ENCODE measurements around the gene ZC3H7B. TPM values are rescaled to one million over a fixed set of nuclear protein-coding genes. Genes with fewer than 3 reads are reported as not detected.
"Not testable (repeated sequence)": the region's sequence is repeated elsewhere in the genome, so short reads cannot be mapped to it uniquely, and the experiment has no call there.

Gene ZC3H7B
- total and polyA plus RNA-seq, 5 donors = 35.2 to 43.5 (median 35.4) TPM

DNA sequence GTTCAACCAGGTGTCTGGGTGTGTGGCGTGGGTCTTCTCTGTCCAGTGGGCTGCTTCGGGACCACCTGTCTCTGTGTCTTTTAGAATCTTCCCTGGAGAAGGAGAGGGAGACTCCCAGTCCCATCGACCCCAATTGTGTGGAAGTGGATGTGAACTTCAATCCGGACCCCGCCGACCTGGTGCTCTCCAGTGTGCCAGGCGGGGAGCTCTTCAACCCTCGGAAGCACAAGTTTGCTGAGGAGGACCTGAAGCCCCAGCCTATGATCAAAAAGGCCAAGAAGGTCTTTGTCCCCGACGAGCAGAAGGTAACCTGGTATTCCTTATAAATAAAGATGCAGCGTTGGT is 92.7 kb downstream of the ZC3H7B start:
- 84% methylated on average over 11 of the region's 11 CpGs for WGBS
- DNase-seq = peak in 1 of 3 donors; percentile 60
- H3K27me3 ChIP-seq (ENCODE audit: control insufficient read depth, insufficient read depth) = no peaks in the 10 kb centered on the region
- no peaks in the 10 kb centered on the region for H3K9me3 ChIP-seq (ENCODE audit: control insufficient read depth, low read length)
- H3K27ac ChIP-seq (ENCODE audit: low read length) = peak overlapping the region; percentile 82
- intact Hi-C loops (cut with DNase I) = no loop called here
- ATAC-seq = peak in 1 of 2 donors; percentile 17
- no peaks in the 10 kb centered on the region for H3K4me1 ChIP-seq (ENCODE audit: control insufficient read depth, insufficient read depth, low read length)
- H3K4me3 ChIP-seq (ENCODE audit: low read length) = no peak overlapping the region

- Histone ChIP-seq H3K27ac (ENCODE audit: low read length) (no peak overlapping the region), H3K4me1 (ENCODE audit: control insufficient read depth, insufficient read depth, low read length) (no peaks in the 10 kb centered on the region), H3K4me3 (ENCODE audit: low read length) (no peak overlapping the region), H3K9me3 (ENCODE audit: control insufficient read depth, low read length) (no peaks in the 10 kb centered on the region), H3K27me3 (ENCODE audit: control insufficient read depth, insufficient read depth) (no peaks in the 10 kb centered on the region)
- no peak for ATAC-seq
- peak in 1 of 3 donors; percentile 43 for DNase-seq
- WGBS = 92% methylated on average over 37 of the region's 37 CpGs
- intact Hi-C loops (cut with DNase I) = no loop called here
Measured at GRCh38 chr22:41395531-41396240, 94.4 kb downstream of the ZC3H7B start.

DNA sequence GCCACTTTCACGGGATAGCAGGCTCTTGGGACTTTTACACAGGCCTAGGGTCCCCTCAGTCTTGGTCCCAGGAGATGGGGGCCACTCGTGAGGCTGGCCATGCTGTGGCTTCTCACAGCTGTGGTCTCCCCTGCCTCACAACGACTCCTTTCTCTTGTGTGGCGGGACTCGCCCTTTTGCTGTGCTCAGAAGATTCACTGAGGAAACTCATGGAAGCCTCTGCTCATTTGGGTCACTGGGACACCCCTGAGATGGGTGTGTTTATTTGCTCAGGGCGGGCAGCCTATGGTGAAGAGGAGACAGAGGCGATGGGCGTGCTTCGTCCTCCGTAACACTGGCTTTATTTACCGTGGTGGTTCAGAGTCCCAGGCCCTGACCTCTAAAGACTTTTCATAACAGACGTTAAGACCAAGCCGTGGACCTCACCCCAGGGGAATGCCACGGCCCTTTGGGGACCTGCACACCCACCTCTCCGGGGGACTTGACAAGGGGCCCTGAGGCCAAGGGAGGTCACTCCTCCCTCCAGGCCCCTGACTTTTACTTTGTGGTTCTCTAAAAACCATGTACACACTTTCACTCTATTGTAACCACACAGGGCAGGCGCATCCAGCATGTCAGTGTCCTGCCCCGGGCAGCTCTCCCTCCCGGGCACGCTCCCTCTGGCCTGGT is 96.0 kb downstream of the ZC3H7B start:
- intact Hi-C loops (cut with DNase I) = no loop called here
- WGBS = 86% methylated on average over 19 of the region's 19 CpGs
- H3K27ac ChIP-seq (ENCODE audit: low read length) = no peak overlapping the region

DNA sequence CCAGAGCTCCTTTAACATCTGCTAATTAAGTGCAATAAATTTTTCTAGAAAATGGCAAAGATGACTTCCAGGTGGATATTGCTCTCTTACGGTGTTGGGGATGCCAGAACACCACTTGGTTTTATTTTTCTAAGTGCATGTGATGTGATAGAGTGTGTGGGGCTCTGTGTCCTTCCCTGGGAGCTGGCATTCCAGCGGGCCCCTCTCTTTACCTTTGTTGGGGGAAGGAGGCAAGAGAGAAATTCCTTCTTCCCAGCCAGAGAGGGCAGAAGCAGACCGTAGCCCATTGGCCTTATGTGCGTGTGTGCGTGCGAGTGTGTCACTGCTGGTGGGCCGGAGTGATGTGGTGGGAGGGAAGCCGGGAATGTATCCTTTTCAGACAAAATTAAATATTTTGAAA is 97.6 kb downstream of the ZC3H7B start:
- H3K4me1 ChIP-seq (ENCODE audit: control insufficient read depth, insufficient read depth, low read length) = no peaks in the 10 kb centered on the region
- no peak overlapping the region for H3K27ac ChIP-seq (ENCODE audit: low read length)

More for the DNA sequence above, 96.0 kb downstream of the ZC3H7B start:
- no peaks in the 10 kb centered on the region for H3K9me3 ChIP-seq (ENCODE audit: control insufficient read depth, low read length)
- no peaks in the 10 kb centered on the region for H3K4me1 ChIP-seq (ENCODE audit: control insufficient read depth, insufficient read depth, low read length)
- ATAC-seq (no peak), DNase-seq (no peak)
- H3K4me3 ChIP-seq (ENCODE audit: low read length) = no peak overlapping the region
- H3K27me3 ChIP-seq (ENCODE audit: control insufficient read depth, insufficient read depth) = no peaks in the 10 kb centered on the region

DNA sequence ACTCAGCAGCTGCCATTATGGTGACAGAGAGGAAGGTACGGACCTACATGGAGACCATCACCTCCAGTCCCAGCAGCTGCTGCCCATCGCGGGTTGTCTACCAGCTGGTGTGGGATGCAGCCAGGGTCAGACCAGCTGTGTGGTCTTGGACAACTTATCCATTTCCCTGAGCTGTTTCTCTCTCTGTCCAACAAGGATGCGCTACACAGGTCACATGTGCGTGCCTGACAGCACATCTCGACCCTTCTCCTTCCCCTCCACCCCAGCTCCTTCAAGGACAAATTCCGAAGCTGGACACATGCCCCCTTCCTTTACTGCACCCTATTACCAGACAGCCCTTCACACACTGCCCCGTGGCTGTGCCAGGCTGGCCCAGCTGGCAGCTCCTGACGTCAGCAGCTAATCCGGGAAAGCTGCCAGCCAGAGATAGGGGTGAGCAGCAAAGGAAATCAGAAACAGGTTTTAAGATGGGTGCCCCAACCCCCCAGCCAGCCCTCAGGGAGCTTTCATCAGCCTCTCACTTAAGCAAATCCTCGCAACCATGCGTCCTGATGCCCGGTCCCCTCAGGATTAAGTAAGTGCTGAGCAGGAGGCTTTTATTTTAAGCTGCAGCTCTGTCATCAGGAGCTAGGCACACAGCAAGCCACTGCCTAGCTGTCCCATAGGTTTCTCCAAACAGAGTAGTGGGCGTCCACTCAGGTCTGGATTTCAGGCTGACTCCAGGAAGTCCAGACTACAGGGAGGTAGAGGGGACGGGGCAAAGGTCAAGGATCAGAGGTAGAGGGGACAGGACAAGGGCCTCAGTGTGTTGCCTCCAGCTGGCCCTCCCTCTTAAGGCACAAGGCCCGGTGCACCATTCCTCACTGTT is 100.7 kb downstream of the ZC3H7B start:
- Histone ChIP-seq H3K27me3 (ENCODE audit: control insufficient read depth, insufficient read depth) (no peaks in the 10 kb centered on the region), H3K4me3 (ENCODE audit: low read length) (no peak overlapping the region), H3K9me3 (ENCODE audit: control insufficient read depth, low read length) (no peaks in the 10 kb centered on the region), H3K4me1 (ENCODE audit: control insufficient read depth, insufficient read depth, low read length) (no peaks in the 10 kb centered on the region), H3K27ac (ENCODE audit: low read length) (peak overlapping the region; percentile 76)
- 32% methylated on average over 16 of the region's 16 CpGs for WGBS
- DNase-seq = peak; percentile 81 to 87 (median 87)
- intact Hi-C loops (cut with DNase I) = loop anchor here (5.0 kb wide), 3 partner anchors 115 to 125 kb away; no protein-coding TSS in a partner anchor
- ATAC-seq = peak; percentile 60 to 71

More for the DNA sequence above, 97.6 kb downstream of the ZC3H7B start:
- intact Hi-C loops (cut with DNase I) = no loop called here
- H3K9me3 ChIP-seq (ENCODE audit: control insufficient read depth, low read length) = no peaks in the 10 kb centered on the region
- ATAC-seq (no peak), DNase-seq (no peak)
- WGBS = 85% methylated on average over 8 of the region's 8 CpGs
- H3K4me3 ChIP-seq (ENCODE audit: low read length) = no peak overlapping the region
- H3K27me3 ChIP-seq (ENCODE audit: control insufficient read depth, insufficient read depth) = no peaks in the 10 kb centered on the region

- 91% methylated on average over 14 of the region's 14 CpGs for WGBS
- not testable (repeated sequence) for H3K4me1 ChIP-seq (ENCODE audit: control insufficient read depth, insufficient read depth, low read length); H3K9me3 ChIP-seq (ENCODE audit: control insufficient read depth, low read length); ATAC-seq; H3K27ac ChIP-seq (ENCODE audit: low read length); H3K27me3 ChIP-seq (ENCODE audit: control insufficient read depth, insufficient read depth); H3K4me3 ChIP-seq (ENCODE audit: low read length)
- peak in 1 of 3 donors; percentile 11 for DNase-seq
- intact Hi-C loops (cut with DNase I) = loop anchor here (5.0 kb wide), 3 partner anchors 114 to 124 kb away; no protein-coding TSS in a partner anchor
Measured at GRCh38 chr22:41402851-41403250, 101.5 kb downstream of the ZC3H7B start.

- H3K4me1 ChIP-seq (ENCODE audit: control insufficient read depth, insufficient read depth, low read length) = no peaks in the 10 kb centered on the region
- peak; percentile 91 to 96 (median 94) for DNase-seq
- H3K27me3 ChIP-seq (ENCODE audit: control insufficient read depth, insufficient read depth) = no peaks in the 10 kb centered on the region
- no peaks in the 10 kb centered on the region for H3K9me3 ChIP-seq (ENCODE audit: control insufficient read depth, low read length)
- H3K27ac ChIP-seq (ENCODE audit: low read length) = peak overlapping the region; percentile 46
- intact Hi-C loops (cut with DNase I) = loop anchor here (5.0 kb wide), 3 partner anchors 114 to 124 kb away; no protein-coding TSS in a partner anchor
- peak; percentile 92 to 93 for ATAC-seq
- H3K4me3 ChIP-seq (ENCODE audit: low read length) = no peak overlapping the region
- 12% methylated on average over 18 of the region's 18 CpGs for WGBS
Measured at GRCh38 chr22:41403532-41404318, 102.4 kb downstream of the ZC3H7B start.

GRCh38 chr22:41405588-41405987 is 104.3 kb downstream of the ZC3H7B start:
- peaks cover 4% of the 10 kb centered on the region for H3K4me1 ChIP-seq (ENCODE audit: control insufficient read depth, insufficient read depth, low read length)
- peak in 1 of 3 donors; percentile 31 for DNase-seq
- no peak overlapping the region for H3K27ac ChIP-seq (ENCODE audit: low read length)

GRCh38 chr22:41406410-41406809 is 105.1 kb downstream of the ZC3H7B start:
- ATAC-seq (no peak), DNase-seq (no peak)
- Histone ChIP-seq H3K4me1 (ENCODE audit: control insufficient read depth, insufficient read depth, low read length) (peaks cover 4% of the 10 kb centered on the region), H3K27ac (ENCODE audit: low read length) (no peak overlapping the region), H3K4me3 (ENCODE audit: low read length) (no peak overlapping the region), H3K9me3 (ENCODE audit: control insufficient read depth, low read length) (no peaks in the 10 kb centered on the region), H3K27me3 (ENCODE audit: control insufficient read depth, insufficient read depth) (no peaks in the 10 kb centered on the region)
- intact Hi-C loops (cut with DNase I) = no loop called here

More at GRCh38 chr22:41405588-41405987, 104.3 kb downstream of the ZC3H7B start:
- 82% methylated on average over 8 of the region's 8 CpGs for WGBS
- no peak overlapping the region for H3K4me3 ChIP-seq (ENCODE audit: low read length)
- H3K9me3 ChIP-seq (ENCODE audit: control insufficient read depth, low read length) = no peaks in the 10 kb centered on the region
- no peak for ATAC-seq
- intact Hi-C loops (cut with DNase I) = no loop called here
- no peaks in the 10 kb centered on the region for H3K27me3 ChIP-seq (ENCODE audit: control insufficient read depth, insufficient read depth)

- intact Hi-C loops (cut with DNase I) = no loop called here
- Histone ChIP-seq H3K27ac (ENCODE audit: low read length) (no peak overlapping the region), H3K4me1 (ENCODE audit: control insufficient read depth, insufficient read depth, low read length) (peaks cover 6% of the 10 kb centered on the region), H3K27me3 (ENCODE audit: control insufficient read depth, insufficient read depth) (no peaks in the 10 kb centered on the region), H3K9me3 (ENCODE audit: control insufficient read depth, low read length) (no peaks in the 10 kb centered on the region), H3K4me3 (ENCODE audit: low read length) (no peak overlapping the region)
- 86% methylated on average over 3 of the region's 3 CpGs for WGBS
- ATAC-seq = no peak
- no peak for DNase-seq
Measured at GRCh38 chr22:41407433-41407832, 106.1 kb downstream of the ZC3H7B start.
